Esophagus squamous epithelium (tissue), 4 donors: ENCODE data around the gene PHACTR3.

Source experiments
- CTCF ChIP-seq, 6 experiments: fragments of 450-650 bp in 4 of 6; fragments of 200-600 bp in 2 of 6; sonication (generic) in 2 of 6; IDR thresholded peaks; one replicate each; pipeline ENCODE4 v1.5.1; 2016 to 2019; ENCODE audit warnings: antibody characterized with exemption in 6 of 6, mild to moderate bottlenecking in 4 of 6, moderate library complexity in 4 of 6
- POLR2A ChIP-seq, 4 donors: fragments of 450-650 bp; IDR thresholded peaks; one replicate each; pipeline ENCODE4 v1.6.1; 2017; ENCODE audit warnings: antibody characterized with exemption in 4 of 4, mild to moderate bottlenecking in 4 of 4, moderate library complexity in 3 of 4

GRCh38 chr20:59823030-59823423 lies 218.7 kb downstream of the PHACTR3 start:
- no peak for TF ChIP-seq CTCF (IDR thresholded peaks at IDR 0.05)
- no peak for TF ChIP-seq POLR2A (IDR thresholded peaks at IDR 0.05)
